CD4-positive, alpha-beta T cell treated with Interferon gamma for 1 hour (primary cell): ENCODE results near the gene APOL4.
A peak's percentile ranks its signal among the peaks of the same experiment; 100 is the strongest.
"Not testable (repeated sequence)": the region's sequence is repeated elsewhere in the genome, so short reads cannot be mapped to it uniquely, and the experiment has no call there.

Experiments used
- DNase-seq: peaks from one replicate; pipeline ENCODE4 v3.0.0-alpha.2; 2020

APOL4 gene

DNA sequence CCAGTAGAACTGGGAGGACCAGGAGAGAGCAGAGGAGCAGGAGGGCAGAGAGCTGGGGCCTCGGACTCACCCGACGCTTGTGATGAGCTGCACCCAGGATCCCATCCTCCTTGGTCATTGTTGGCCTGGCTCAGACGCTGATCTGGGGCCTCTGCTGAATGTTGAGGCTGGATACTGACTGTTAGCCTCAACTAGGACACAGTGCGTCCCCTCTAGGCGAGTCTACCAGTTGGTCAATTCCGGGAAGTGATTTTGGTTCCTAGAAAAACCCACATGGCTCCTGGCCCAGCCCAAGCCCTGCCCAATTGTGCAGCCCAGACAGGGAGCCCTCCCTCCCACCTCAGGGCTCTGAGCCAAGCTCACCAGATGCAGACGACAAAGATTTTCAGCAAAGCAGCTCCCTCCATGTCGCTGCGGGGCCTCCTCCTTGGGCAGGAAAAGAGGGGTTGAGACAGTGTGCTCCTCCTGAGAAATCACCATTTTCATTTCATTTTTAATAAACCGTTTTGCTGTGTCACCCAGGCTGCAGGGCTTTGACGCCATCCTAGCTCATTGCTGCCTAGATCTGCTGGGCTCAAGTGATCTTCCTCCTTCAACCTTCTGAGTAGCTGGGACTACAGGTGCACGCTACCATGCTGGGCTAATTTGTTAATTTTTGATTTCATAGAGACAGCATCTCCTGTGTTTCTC, at the start of gene APOL4:
Gene APOL4 (minus strand): TSS at position 180 of the 690 bp plus-strand sequence. CDS start 75 bp downstream, at position 105.
- peak; percentile 46 for DNase-seq

GRCh38 chr22:36250292-36250960, 48.8 kb upstream of the APOL4 start:
- not testable (repeated sequence) for DNase-seq

GRCh38 chr22:36249160-36249559, 47.6 kb upstream of the APOL4 start:
- no peak for DNase-seq

- DNase-seq, result no peak
These were observed 46.3 kb upstream of the APOL4 start for GRCh38 chr22:36247955-36248354.

DNA sequence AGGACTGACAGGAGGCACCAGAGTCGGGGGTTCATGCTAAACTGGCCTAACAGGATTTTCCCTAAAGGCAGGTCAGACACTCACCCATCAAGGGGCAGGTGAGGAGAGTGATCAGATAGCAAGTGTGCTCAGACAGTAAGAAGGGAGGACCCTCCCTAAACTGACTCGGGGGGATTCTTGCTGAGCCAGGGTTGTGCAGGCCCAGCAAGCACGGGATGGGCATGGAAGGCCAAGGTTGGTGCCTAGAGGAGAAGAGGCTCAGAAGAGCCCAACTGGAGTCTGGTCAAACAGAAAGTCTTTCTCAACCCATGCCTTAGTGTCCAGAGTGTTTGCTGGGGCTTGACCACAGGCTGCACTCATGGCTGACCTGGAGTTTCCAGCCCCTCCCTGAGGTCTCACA, 45.1 kb upstream of the APOL4 start:
- no peak for DNase-seq

DNA sequence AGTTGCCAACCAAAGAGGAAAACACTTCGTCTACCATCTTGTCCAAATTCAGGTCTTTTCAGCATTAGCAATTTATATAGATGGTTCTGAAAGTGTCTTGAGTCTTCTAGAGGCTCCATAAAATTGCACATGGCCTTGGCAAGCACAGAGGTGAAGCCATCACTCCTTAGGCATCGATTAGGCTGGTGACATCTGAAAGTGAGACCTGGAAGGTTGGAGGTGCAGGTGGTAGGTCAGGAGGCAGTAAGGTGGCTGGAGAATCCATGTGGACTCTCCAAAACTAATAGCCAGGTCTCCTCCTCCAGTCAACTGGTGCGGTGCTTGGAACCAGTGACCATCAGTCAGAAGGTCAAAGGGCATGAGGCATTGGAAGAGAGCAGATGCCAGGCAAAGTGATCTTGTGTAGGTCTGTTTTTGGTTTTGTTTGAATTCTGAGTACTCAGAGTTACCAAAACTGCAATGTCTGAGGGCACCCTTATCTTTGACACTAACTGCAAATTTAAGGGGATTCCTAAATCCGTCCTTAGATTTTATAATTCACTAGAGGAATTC, 44.3 kb upstream of the APOL4 start:
- DNase-seq, result no peak

- DNase-seq, result no peak
These were observed 43.1 kb upstream of the APOL4 start for GRCh38 chr22:36244522-36245391.

DNA sequence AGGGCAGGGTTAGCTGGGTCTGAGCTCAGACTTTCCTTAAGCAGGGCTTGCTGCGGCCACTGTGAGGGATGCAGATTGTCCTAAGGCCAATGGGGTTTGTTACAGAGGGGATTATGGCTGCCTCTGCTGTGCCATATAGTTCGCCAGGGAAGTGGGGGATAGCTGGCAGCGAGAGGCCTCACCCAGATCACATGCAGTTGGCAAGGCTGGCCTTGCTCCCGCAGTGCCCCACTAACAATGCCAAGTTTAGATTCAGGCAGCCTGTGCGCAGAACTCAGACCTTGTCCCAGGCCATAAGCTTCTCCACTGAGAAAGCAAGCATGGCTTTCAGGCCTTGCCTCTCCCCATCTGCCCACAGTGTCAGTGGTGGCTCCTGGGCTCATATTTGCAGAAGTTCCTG, 42.4 kb upstream of the APOL4 start:
- DNase-seq, result no peak

GRCh38 chr22:36239401-36240171, 38.0 kb upstream of the APOL4 start, which contains the start of gene APOL2:
Gene APOL2 (minus strand): TSS chr22:36239527. CDS start chr22:36233162, 6,365 bp downstream.
- DNase-seq, result peak; percentile 87

DNA sequence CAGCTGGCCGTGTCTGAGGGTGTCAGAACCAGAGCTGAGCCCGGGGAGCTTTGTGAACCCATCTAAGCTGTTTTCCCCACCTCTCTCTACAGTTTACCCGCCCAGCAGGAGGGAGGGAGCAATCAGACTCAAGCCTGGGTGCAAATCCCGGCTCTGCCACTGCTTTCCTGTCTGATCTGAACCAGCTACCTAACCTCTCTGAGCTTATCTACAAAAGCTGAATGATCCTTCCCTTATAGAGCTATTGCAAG, 37.5 kb upstream of the APOL4 start:
- DNase-seq, result no peak

DNA sequence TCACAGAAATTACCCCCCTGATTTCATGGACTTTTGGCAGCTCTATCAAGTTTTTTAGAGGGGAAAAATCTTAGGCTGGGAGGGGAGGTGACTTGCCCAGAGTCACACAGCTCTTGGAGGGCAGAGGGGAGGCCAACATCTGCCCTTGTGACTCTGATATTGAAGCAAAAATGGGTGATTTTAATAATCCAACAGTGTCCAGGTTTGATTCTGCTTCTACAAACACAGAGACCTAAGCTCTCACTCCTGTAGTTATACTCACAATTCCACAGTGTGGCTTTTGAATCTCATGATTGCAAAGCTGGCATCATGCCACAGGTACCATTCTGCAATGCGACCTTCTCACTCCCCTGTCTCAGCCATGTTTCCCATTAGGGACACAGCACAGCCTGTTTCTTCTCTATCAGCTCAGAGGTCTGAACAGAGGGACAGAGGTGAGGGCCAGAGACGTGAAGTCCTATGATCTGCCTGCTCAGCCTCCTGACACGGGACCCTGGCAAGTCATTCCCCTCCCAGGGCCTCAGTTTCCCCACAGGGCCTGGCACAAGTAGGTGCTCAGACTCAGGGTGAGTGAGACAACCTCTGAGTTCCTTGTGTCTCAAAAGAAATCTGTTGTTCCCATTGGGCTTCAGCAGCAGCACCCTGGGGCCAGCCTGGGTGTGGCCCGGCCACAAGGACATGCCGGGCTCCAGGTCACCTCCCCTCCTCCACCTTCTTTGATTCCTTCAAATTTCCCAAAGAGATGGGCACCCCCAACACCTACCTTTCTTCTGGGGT, 37.0 kb upstream of the APOL4 start:
- no peak for DNase-seq

DNA sequence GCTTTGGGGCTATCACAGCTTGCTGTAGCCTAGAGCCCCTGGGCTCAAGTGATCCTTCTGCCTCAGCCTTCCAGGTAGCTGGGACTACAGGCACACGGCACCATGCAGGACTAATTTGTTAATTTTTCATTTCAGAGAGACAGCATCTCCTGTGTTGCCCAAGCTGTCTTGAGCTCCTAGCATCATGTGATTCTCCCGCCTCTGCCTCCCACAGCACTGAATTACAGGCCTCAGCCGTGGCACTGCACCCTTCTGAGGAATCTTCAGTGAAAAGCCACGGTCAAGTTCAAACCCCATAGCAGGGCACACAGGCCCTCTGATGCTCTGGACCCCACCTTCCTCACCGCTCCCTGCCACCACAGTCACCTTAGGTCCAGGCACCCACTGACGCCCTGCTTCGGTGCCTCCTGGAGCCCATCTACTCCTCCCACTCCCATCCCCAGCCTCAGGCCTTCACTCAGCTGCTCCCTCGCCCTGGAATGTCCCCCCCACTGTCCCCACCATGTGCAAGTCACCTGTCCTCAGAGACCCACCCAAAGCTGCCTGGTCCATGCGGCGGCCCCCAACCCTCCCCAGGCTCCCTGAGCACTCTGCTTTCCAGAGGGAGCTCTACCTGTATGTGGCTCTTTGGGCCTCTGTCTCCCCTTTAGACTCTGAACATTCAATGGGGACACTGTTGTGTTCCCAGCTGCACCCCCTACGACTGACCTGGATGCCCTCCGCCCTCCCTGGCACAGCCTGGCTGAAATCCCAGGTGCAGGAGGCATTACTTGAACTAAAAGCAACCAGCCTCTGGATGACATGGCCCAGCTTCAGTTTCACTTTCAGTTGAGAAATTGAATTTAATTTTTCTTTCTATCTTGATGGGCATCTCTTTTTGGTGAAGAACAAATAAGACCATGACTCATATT, 36.1 kb upstream of the APOL4 start:
- DNase-seq, result no peak

- DNase-seq, result no peak
These were observed 35.0 kb upstream of the APOL4 start for GRCh38 chr22:36236388-36237319.

DNA sequence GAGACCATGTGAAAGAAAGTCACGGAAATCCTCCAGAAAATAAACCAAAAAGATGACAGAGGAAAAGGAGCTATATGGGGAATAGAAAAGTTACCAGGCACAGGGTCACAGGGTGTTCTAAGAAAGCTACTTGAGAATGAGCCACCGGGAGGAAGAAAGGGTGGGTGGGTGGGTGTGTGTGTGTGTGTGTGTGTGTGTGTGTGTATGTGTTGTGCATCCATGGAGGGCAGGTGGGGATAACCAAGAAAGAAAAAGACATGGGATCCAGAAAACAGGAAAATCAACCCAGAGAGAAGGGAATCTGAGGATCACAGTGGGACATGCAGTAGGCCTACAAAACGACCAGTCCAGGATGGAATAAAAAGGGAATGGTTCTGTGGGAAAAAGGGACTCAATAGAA, 34.0 kb upstream of the APOL4 start:
- no peak for DNase-seq

DNA sequence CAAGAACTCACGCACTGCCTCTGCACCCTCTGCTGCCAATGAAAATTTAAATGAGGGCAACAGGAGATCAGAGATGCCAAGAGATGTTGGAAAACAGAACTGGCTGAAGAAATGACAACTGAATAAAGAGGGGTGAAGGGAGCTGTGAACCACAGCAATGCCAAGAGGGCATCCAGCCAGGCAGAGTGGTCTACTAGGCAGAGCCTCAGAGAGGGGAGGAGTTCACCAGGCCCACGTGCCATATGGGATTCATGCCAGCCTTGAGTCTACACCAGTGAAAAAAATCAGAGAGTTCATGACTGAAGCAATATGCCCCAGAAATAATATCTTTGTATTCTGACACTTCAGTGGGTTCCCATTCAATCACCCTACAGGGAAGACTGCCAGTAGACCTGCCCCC, 33.3 kb upstream of the APOL4 start:
- DNase-seq, result no peak

- no peak for DNase-seq
These were observed 32.6 kb upstream of the APOL4 start for GRCh38 chr22:36234213-36234612.

- DNase-seq, result no peak
These were observed 32.2 kb upstream of the APOL4 start for GRCh38 chr22:36233796-36234195.

GRCh38 chr22:36232715-36233401, 31.2 kb upstream of the APOL4 start:
- DNase-seq, result no peak

DNA sequence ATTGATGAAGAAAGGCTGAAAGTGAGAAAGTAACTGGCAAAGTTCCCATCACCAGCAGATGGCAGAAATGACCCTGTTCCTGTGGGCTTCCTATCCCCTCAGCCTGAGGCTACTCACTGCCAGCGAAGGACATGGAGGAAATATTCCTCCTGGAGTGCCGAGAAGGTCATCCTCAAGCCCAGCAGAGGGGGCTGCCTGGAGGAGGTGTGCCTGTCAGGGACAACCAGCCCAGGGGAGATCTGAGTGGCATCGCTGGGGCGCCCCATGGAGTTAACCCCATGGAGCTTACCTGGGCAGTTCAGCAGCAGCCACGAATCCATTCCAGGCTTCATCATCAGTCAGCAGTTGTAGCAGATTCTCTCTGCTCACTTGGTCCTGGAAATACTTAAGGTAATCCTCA, 29.4 kb upstream of the APOL4 start:
- DNase-seq, result not testable (repeated sequence)
